ENCODE results near the gene BAIAP2.
"Not testable (repeated sequence)": the region's sequence is repeated elsewhere in the genome, so short reads cannot be mapped to it uniquely, and the experiment has no call there.

The BAIAP2 gene

GRCh38 chr17:81030312-81030711 lies 4.6 kb upstream of the BAIAP2 start:
- H3K9ac ChIP-seq (ENCODE audit: low read length); H3K27me3 ChIP-seq (ENCODE audit: control insufficient read depth, insufficient read depth, low read length); H3K27ac ChIP-seq (ENCODE audit: low read depth, low read length); H3K4me3 ChIP-seq (ENCODE audit: low read length); H3K36me3 ChIP-seq (ENCODE audit: control insufficient read depth, insufficient read depth, low read length): not testable (repeated sequence)
- H3K4me1 ChIP-seq (ENCODE audit: control insufficient read depth, insufficient read depth, low read length) = peaks cover 18% of the 10 kb centered on the region

GRCh38 chr17:81030741-81031565 lies 4.0 kb upstream of the BAIAP2 start:
- H3K9ac ChIP-seq (ENCODE audit: low read length) = no peak overlapping the region
- H3K4me3 ChIP-seq (ENCODE audit: low read length) = peak overlapping the region; percentile 6
- H3K27me3 ChIP-seq (ENCODE audit: control insufficient read depth, insufficient read depth, low read length) = no peaks in the 10 kb centered on the region
- H3K4me1 ChIP-seq (ENCODE audit: control insufficient read depth, insufficient read depth, low read length) = peaks cover 18% of the 10 kb centered on the region
- H3K27ac ChIP-seq (ENCODE audit: low read depth, low read length) = no peak overlapping the region
- H3K36me3 ChIP-seq (ENCODE audit: control insufficient read depth, insufficient read depth, low read length) = no peaks in the 10 kb centered on the region

- peaks cover 17% of the 10 kb centered on the region for H3K4me1 ChIP-seq (ENCODE audit: control insufficient read depth, insufficient read depth, low read length)
- H3K9ac ChIP-seq (ENCODE audit: low read length) = no peak overlapping the region
- H3K27ac ChIP-seq (ENCODE audit: low read depth, low read length) = no peak overlapping the region
- no peaks in the 10 kb centered on the region for H3K27me3 ChIP-seq (ENCODE audit: control insufficient read depth, insufficient read depth, low read length)
- H3K36me3 ChIP-seq (ENCODE audit: control insufficient read depth, insufficient read depth, low read length) = no peaks in the 10 kb centered on the region
- no peak overlapping the region for H3K4me3 ChIP-seq (ENCODE audit: low read length)
These were observed 3.1 kb upstream of the BAIAP2 start for GRCh38 chr17:81031566-81032550.

- H3K4me1 ChIP-seq (ENCODE audit: control insufficient read depth, insufficient read depth, low read length) = peaks cover 20% of the 10 kb centered on the region
- no peak overlapping the region for H3K9ac ChIP-seq (ENCODE audit: low read length)
- no peaks in the 10 kb centered on the region for H3K36me3 ChIP-seq (ENCODE audit: control insufficient read depth, insufficient read depth, low read length)
- H3K27ac ChIP-seq (ENCODE audit: low read depth, low read length) = no peak overlapping the region
- H3K27me3 ChIP-seq (ENCODE audit: control insufficient read depth, insufficient read depth, low read length) = no peaks in the 10 kb centered on the region
- H3K4me3 ChIP-seq (ENCODE audit: low read length) = no peak overlapping the region
These were observed 2.1 kb upstream of the BAIAP2 start for GRCh38 chr17:81032641-81033480.

GRCh38 chr17:81033535-81034167 lies 1.3 kb upstream of the BAIAP2 start:
- Histone ChIP-seq H3K4me3 (ENCODE audit: low read length) (peak overlapping the region; percentile 56), H3K9ac (ENCODE audit: low read length) (no peak overlapping the region), H3K27me3 (ENCODE audit: control insufficient read depth, insufficient read depth, low read length) (no peaks in the 10 kb centered on the region), H3K36me3 (ENCODE audit: control insufficient read depth, insufficient read depth, low read length) (no peaks in the 10 kb centered on the region), H3K27ac (ENCODE audit: low read depth, low read length) (no peak overlapping the region), H3K4me1 (ENCODE audit: control insufficient read depth, insufficient read depth, low read length) (peaks cover 25% of the 10 kb centered on the region)

- Histone ChIP-seq H3K27me3 (ENCODE audit: control insufficient read depth, insufficient read depth, low read length) (no peaks in the 10 kb centered on the region), H3K4me3 (ENCODE audit: low read length) (peak overlapping the region; percentile 56), H3K36me3 (ENCODE audit: control insufficient read depth, insufficient read depth, low read length) (no peaks in the 10 kb centered on the region), H3K27ac (ENCODE audit: low read depth, low read length) (no peak overlapping the region), H3K9ac (ENCODE audit: low read length) (no peak overlapping the region), H3K4me1 (ENCODE audit: control insufficient read depth, insufficient read depth, low read length) (peaks cover 31% of the 10 kb centered on the region)
These were observed 678 bp upstream of the BAIAP2 start for GRCh38 chr17:81034168-81034777.

GRCh38 chr17:81035521-81036196 lies 708 bp downstream of the BAIAP2 start:
- Histone ChIP-seq H3K36me3 (ENCODE audit: control insufficient read depth, insufficient read depth, low read length) (no peaks in the 10 kb centered on the region), H3K9ac (ENCODE audit: low read length) (no peak overlapping the region), H3K4me3 (ENCODE audit: low read length) (peak overlapping the region; percentile 75), H3K27me3 (ENCODE audit: control insufficient read depth, insufficient read depth, low read length) (no peaks in the 10 kb centered on the region), H3K27ac (ENCODE audit: low read depth, low read length) (peak overlapping the region; percentile 80), H3K4me1 (ENCODE audit: control insufficient read depth, insufficient read depth, low read length) (peaks cover 45% of the 10 kb centered on the region)

GRCh38 chr17:81036197-81036941 lies 1.4 kb downstream of the BAIAP2 start:
- Histone ChIP-seq H3K27me3 (ENCODE audit: control insufficient read depth, insufficient read depth, low read length) (no peaks in the 10 kb centered on the region), H3K36me3 (ENCODE audit: control insufficient read depth, insufficient read depth, low read length) (no peaks in the 10 kb centered on the region), H3K27ac (ENCODE audit: low read depth, low read length) (peak overlapping the region; percentile 80), H3K4me1 (ENCODE audit: control insufficient read depth, insufficient read depth, low read length) (peaks cover 51% of the 10 kb centered on the region), H3K9ac (ENCODE audit: low read length) (no peak overlapping the region), H3K4me3 (ENCODE audit: low read length) (peak overlapping the region; percentile 55)

- peak overlapping the region; percentile 80 for H3K27ac ChIP-seq (ENCODE audit: low read depth, low read length)
- no peaks in the 10 kb centered on the region for H3K36me3 ChIP-seq (ENCODE audit: control insufficient read depth, insufficient read depth, low read length)
- peak overlapping the region; percentile 55 for H3K4me3 ChIP-seq (ENCODE audit: low read length)
- no peaks in the 10 kb centered on the region for H3K27me3 ChIP-seq (ENCODE audit: control insufficient read depth, insufficient read depth, low read length)
- no peak overlapping the region for H3K9ac ChIP-seq (ENCODE audit: low read length)
- H3K4me1 ChIP-seq (ENCODE audit: control insufficient read depth, insufficient read depth, low read length) = peaks cover 51% of the 10 kb centered on the region
These were observed 2.3 kb downstream of the BAIAP2 start for GRCh38 chr17:81037026-81037797.

Measured in rectal smooth muscle tissue (tissue), 1 donor.